ENCODE results near the gene CD55.
A peak's percentile ranks its signal among the peaks of the same experiment; 100 is the strongest.

CD55 gene

GRCh38 chr1:207321079-207321789, at the start of gene CD55:
CD55 (plus strand) TSS chr1:207321678; CDS start chr1:207321766, 88 bp downstream.
- peak; percentile 16 for TF ChIP-seq CTCF (IDR thresholded peaks at IDR 0.05; ENCODE audit: extremely low read depth, missing control alignments)
- DNase-seq (ENCODE audit: low spot score) = peak; percentile 93

GRCh38 chr1:207274882-207275281, 46.6 kb upstream of the CD55 start:
- no peak for DNase-seq (ENCODE audit: low spot score)
- no peak for TF ChIP-seq CTCF (IDR thresholded peaks at IDR 0.05; ENCODE audit: extremely low read depth, missing control alignments)

GRCh38 chr1:207276465-207276864, 45.0 kb upstream of the CD55 start:
- TF ChIP-seq CTCF (IDR thresholded peaks at IDR 0.05; ENCODE audit: extremely low read depth, missing control alignments) = no peak

GRCh38 chr1:207277241-207277640, 44.2 kb upstream of the CD55 start:
- no peak for TF ChIP-seq CTCF (IDR thresholded peaks at IDR 0.05; ENCODE audit: extremely low read depth, missing control alignments)
- no peak for DNase-seq (ENCODE audit: low spot score)

More at GRCh38 chr1:207276465-207276864, 45.0 kb upstream of the CD55 start:
- DNase-seq (ENCODE audit: low spot score) = no peak

GRCh38 chr1:207279652-207280051, 41.8 kb upstream of the CD55 start:
- no peak for TF ChIP-seq CTCF (IDR thresholded peaks at IDR 0.05; ENCODE audit: extremely low read depth, missing control alignments)
- no peak for DNase-seq (ENCODE audit: low spot score)

- no peak for DNase-seq (ENCODE audit: low spot score)
- no peak for TF ChIP-seq CTCF (IDR thresholded peaks at IDR 0.05; ENCODE audit: extremely low read depth, missing control alignments)
Observed at GRCh38 chr1:207280706-207281105, 40.8 kb upstream of the CD55 start.

- no peak for DNase-seq (ENCODE audit: low spot score)
- TF ChIP-seq CTCF (IDR thresholded peaks at IDR 0.05; ENCODE audit: extremely low read depth, missing control alignments) = no peak
Observed at GRCh38 chr1:207282058-207282457, 39.4 kb upstream of the CD55 start.
